Stimulated activated CD8-positive, alpha-beta memory T cell treated with anti-CD3 and anti-CD28 coated beads, Interleukin-7, amount 100 ng/mL, for 4 hours (primary cell): ENCODE measurements around the gene SLC6A9.

Experiments
- DNase-seq, 2 donors: peaks; one replicate each; pipeline ENCODE4 v3.0.0-alpha.2; 2020; ENCODE audit warnings: low read depth in 2 of 2

SLC6A9 gene

GRCh38 chr1:44002165-44002564 lies 29.1 kb downstream of the SLC6A9 start:
- no peak for DNase-seq

GRCh38 chr1:44000122-44000665 lies 31.1 kb downstream of the SLC6A9 start:
- DNase-seq, result no peak

- DNase-seq, result no peak
These were observed 31.8 kb downstream of the SLC6A9 start for GRCh38 chr1:43999455-43999854.

- DNase-seq, result no peak
These were observed 33.3 kb downstream of the SLC6A9 start for GRCh38 chr1:43998000-43998378.

- DNase-seq, result no peak
These were observed 33.8 kb downstream of the SLC6A9 start for GRCh38 chr1:43997295-43997999.

GRCh38 chr1:43996733-43997115 lies 34.5 kb downstream of the SLC6A9 start:
- DNase-seq, result no peak

- no peak for DNase-seq
These were observed 35.1 kb downstream of the SLC6A9 start for GRCh38 chr1:43995984-43996732.

GRCh38 chr1:43994794-43995790 lies 36.2 kb downstream of the SLC6A9 start:
- DNase-seq, result no peak

DNA sequence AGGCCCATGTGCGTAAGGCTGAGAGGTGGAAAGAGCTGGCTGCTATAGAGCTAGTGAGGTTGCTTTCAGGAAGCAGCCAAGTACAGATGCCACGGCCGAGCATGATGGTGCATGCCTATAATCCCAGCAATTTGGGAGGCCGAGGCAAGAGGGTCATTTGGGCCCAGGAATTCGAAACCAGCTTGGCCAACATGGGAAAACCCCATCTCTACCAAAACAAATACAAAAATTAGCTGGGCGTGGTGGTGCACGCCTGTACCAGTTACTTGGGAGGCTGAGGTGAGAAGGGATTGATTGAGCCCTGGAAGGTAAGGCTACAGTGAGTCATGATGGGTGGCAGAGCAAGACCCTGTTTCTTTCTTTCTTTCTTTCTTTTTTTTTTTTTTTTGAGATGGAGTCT lies 37.2 kb downstream of the SLC6A9 start:
- DNase-seq, result no peak

- no peak for DNase-seq
These were observed 37.9 kb downstream of the SLC6A9 start for GRCh38 chr1:43993206-43993914.

- no peak for DNase-seq
These were observed 38.8 kb downstream of the SLC6A9 start for GRCh38 chr1:43992232-43992995.

- DNase-seq, result peak; percentile 43 to 69
These were observed 39.6 kb downstream of the SLC6A9 start, which contains the start of gene CCDC24 for GRCh38 chr1:43991476-43992231. TSS of gene CCDC24 (plus strand) at chr1:43991599. CDS start at chr1:43991879, 280 bp downstream.

DNA sequence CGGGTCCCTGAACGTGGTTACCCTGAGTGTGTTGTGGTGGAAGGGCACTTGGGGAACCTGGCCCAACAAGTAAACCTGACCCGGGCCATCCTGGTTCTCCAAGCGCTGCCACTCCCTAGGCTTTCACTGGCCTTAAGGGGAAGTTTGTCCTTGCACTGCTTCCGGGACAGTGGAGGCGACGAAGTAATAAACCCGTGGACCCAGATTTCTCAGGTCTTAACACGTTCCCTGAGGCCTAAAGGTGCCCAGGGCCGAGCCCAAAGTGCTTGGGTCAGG lies 40.1 kb downstream of the SLC6A9 start:
- DNase-seq, result no peak

DNA sequence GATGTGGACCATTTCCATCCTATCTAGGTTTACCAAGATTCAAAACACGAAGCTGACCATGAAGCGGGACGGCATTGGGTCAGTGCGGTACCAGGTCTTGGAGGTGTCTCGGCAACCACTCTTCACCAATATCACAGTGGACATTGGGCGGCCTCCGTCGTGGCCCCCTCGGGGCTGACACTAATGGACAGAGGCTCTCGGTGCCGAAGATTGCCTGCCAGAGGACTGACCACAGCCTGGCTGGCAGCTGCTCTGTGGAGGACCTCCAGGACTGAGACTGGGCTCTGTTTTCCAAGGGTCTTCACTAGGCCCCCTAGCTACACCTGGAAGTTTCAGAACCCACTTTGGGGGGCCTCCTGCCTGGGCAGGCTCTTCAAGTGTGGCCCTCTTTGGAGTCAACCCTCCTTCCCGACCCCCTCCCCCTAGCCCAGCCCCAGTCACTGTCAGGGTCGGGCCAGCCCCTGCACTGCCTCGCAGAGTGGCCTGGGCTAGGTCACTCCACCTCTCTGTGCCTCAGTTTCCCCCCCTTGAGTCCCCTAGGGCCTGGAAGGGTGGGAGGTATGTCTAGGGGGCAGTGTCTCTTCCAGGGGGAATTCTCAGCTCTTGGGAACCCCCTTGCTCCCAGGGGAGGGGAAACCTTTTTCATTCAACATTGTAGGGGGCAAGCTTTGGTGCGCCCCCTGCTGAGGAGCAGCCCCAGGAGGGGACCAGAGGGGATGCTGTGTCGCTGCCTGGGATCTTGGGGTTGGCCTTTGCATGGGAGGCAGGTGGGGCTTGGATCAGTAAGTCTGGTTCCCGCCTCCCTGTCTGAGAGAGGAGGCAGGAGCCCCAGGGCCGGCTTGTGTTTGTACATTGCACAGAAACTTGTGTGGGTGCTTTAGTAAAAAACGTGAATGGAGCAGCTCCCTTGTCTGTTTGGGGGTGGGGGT lies 40.7 kb downstream of the SLC6A9 start:
- DNase-seq, result no peak

DNA sequence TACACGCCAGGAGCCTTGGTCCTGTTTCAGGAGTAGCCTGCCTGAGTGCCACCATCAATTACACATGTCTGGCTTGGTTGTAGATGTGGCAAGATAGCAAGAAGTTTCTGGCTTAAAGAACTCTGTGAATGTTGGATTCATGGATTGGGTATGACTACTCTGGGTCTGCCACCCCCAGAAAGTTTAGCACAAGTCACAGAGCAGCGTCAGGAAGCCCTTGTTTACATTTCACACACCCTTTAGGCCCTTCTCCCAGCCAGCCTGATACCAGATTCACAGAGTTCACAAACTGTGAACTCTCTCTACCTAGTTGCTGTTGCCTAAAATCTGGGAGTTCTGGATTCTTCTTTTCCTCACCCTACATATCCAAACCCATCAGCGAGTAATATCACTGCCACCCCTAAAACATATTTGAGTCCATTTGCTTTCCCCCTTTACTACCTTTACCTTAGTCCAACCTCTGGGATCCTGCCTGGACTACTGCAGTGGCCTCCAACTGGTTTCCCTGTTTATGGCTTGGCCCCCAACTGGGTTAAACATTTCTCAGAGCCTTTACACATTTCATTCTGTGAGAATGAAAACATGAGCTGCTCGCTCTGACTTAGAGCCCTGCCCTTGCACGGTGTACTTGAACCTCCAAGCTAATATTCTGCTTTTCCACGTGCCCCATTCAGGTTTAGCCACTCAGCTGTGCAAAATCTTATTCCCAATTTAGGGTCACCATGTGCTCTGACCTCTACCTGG lies 43.9 kb downstream of the SLC6A9 start:
- DNase-seq, result no peak

DNA sequence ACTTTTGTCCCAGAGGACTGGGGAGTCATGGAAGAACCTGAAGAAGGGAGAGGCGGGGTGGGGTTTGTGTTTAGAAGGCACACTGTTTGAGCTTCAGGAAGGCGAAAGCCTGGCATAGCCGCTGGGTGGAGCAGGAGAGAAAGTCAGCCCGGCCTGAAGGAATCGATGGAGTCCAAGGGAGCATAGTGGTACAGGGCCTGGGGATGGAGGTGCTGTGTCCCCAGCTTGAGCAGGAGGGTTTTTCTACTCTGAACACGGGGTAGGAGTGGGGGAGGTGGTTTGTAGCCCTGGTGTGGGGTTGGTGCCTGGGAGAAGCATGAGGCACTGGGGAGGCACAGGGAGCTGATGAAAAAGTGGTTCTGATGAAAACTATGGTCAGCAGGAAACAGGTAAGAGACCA lies 44.5 kb downstream of the SLC6A9 start:
- DNase-seq, result no peak

GRCh38 chr1:43985984-43986595 lies 45.2 kb downstream of the SLC6A9 start:
- DNase-seq, result no peak

- DNase-seq, result no peak
These were observed 46.4 kb downstream of the SLC6A9 start for GRCh38 chr1:43984855-43985254.
